GM19452 (cell line): Measurements from ENCODE around the gene SAV1.
"Not testable (repeated sequence)": the region's sequence is repeated elsewhere in the genome, so short reads cannot be mapped to it uniquely, and the experiment has no call there.

Source experiments
- ATAC-seq: cut with Tn5 transposase; IDR thresholded peaks from one replicate; pipeline ENCODE4 v1.9.1; 2021; ENCODE audit not compliant: unreplicated experiment

The SAV1 gene

DNA sequence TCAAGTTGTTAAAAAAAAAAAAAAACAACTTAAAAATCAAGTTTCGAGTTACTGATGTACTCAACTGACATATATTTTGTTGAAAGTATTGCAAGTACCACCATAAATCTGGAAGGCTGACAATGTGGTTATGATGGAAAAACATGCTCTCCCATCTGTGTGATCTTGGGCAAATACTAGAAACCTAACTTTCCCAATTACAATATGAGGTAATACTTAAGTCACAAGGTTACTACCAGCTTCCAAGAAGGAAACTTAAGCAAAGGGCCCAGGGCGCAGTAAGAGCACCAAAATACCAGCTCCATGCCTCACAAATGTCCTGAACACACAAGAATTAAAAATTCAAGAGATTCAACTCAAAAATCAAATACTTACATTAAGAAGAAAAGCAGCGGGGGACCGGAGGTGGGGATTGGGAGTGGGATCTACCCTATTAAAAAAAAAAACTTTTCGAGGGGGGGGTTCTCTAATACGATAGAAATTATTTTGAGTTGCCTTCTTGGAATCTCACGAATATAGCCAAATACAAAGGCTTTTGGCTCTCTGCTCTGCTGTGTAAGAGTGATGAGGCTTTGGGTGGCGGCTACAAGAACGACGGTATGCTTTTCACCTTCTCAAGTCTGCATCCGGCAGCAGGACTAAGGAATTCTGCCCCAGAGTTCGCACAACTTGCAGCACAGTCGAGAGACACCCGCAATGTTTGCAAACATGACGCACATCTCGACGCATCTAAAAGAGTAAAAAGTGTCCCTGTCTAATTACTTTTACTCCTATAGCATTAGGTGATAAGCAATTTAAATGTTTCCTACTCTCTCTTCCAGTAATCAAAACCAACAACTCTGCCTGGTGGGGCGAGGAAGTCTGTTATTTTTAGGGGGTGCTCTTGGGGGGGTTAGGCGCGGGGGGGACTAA, 1.1 kb downstream of the SAV1 start:
- no peak for ATAC-seq

DNA sequence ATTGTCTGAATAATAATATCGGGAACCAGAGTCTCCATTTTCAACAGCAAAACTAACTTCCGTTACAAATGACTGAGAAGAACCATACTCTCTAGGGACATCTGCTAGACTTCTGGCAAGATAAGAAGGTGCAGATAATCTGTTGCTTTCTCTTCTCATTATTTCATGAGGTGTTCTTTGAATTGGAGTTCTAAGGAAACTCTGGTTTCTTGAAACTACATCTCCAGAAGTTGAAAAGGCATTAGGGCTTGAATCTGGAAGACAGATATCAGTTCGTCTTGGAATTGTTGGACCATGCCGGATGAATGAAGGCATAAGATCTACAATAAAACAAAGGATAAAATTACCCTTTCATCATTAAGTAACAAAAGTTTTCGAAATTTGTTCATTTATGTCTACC, 2.8 kb downstream of the SAV1 start:
- ATAC-seq, result not testable (repeated sequence)

DNA sequence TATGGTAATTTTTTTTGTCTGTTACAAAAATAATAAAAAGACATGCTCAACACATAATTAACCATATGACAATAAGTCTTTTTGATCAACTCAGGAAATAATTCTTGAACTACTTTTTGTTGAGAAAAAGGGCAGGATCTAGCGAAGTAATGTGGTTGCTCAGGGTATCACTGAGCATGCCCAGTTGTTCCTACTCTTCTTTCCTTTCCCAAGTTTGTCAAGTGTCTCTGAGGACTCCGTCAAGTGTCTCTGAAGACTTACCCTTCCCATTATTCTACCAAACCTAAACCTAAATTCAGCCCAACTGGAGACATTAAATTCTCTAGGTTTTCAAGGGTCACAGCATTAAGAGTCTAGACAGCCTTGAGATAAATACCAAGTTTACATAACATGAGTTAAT, 3.5 kb downstream of the SAV1 start:
- ATAC-seq, result not testable (repeated sequence)

DNA sequence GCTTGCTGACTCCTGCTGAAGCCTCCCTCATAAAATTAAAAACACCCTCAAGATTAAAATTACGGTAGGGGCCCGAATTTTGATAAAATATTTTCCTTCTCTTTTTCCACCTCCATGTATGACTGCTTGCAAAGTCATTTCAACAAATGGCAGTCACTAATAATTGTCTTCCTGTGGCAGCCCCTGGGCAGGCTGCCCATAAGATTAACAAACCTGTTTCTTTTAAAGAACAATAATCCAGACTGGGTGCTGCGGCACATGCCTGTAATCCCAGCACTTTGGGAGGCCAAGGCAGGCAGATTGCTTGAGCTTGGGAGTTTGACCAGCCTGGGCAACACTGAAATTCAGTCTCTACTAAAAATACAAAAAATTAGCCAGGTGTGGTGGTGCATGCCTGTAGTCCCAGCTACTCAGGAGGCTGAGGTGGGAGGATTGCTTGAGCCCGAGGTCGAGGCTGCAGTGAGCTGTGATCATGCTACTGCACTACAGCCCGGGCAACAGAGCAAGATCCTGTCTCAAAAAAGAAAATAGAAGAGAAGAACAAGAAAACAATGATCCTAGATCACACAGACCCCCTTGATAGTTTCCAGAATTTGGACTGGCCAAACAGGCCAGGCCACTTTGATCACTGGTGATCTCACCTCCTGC, 8.7 kb downstream of the SAV1 start:
- no peak for ATAC-seq

DNA sequence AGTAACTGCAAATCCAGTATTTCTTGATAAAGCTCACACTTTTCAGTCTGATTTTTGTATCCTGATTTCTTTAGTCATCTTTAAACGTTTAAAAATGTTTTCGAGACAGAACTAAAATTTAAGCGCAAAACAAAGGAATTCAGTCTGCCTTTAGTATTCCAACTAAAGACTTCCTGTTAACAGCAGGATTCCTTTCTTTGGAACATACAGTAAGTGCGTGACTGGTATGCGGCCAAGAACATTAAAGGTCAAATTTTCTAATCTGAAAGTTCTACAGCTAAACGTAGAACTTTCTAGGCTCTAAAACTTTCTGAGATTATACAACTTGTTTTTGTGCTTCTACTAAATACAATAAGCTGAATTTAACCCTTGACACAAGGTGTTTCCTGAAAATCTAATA, 9.9 kb downstream of the SAV1 start:
- no peak for ATAC-seq

DNA sequence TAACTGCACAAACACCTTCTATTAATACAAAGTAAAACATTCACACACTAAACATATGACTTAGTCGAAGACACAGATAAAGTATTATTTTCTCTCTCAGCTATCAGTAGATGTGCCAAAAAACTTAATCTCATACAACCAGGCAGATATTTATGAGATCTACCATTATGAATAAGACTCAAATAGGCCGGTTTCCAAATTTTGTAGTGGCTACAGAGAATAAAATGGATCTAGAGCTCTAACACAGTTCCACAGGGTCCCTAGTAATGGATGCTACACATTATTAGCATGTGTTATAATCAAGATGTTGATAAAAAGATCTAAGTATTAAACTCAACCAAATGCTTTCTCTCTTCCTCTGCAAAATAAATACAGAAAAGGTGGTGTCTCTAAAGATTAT, 10.4 kb downstream of the SAV1 start:
- ATAC-seq, result no peak

DNA sequence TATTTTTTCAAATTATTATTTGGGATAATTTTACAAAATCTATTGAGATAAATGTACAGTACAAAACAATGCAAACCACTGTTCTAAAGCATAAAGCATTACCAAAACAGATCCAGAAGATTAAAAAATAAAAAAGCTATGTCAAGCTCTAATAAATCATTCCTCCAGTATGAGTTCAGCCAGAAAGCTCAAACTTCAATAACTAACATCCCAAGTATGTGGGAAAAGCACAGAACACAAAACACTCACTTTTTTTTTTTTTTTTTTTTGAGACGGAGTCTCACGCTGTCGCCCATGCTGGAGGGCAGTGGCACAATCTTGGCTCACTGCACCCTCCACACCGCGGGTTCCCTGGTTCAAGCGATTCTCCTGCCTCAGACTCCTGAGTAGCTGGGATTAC, 11.3 kb downstream of the SAV1 start:
- ATAC-seq, result no peak

DNA sequence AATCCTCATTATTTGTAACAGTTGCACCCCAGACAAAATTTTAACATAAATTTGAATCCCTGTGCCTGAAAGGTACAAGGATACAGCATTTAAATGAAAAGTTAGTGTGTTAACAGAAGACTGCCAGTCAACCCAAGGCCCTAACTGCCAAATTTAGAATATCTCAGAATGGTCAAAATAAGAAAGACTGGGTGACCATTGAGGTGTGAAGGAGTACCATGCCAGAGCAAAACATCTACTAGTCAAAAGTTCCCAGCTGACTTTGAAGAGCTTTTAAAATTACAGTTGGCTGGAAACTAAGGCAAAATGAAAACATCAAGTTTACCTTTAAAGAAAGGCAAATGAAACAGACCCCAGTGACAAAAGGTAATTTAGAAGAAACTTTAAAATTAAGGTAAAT, 18.4 kb downstream of the SAV1 start:
- no peak for ATAC-seq

DNA sequence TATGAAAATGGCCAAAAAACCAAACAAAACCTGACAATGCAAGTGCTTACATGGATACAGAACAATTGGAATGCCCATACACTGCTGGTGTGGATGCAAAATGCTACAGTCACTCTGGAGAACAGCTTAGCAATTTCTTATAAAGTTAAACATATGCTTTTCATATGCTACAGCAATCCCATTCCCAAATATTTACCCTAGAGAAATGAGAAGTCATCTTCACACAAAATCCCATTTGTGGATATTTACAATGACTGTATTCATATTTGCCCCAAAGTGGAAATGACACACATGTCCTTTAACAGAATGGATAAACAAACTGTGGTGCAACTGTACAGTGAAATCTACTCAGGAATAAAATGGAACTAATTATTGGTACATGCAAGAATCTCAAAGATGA, 20.4 kb downstream of the SAV1 start:
- peak; percentile 28 for ATAC-seq

DNA sequence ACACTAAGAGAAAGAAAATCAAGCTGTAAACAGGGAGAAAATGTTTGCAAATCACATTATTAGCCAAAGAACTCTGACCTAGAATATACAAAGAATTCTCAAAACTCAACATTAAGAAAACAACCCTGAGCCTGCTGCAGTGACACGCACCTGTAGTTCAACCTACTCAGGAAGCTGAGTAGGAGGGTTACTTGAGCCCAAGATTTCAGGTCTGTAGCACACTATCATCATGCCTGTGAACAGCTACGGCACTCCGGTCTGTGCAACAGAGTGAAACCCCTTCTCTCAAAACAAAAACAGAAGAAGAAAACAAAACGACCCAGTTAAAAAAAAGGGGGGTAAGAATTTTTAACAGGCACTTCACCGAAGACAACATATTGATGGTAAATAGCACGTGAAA, 20.8 kb downstream of the SAV1 start:
- ATAC-seq, result peak; percentile 72

DNA sequence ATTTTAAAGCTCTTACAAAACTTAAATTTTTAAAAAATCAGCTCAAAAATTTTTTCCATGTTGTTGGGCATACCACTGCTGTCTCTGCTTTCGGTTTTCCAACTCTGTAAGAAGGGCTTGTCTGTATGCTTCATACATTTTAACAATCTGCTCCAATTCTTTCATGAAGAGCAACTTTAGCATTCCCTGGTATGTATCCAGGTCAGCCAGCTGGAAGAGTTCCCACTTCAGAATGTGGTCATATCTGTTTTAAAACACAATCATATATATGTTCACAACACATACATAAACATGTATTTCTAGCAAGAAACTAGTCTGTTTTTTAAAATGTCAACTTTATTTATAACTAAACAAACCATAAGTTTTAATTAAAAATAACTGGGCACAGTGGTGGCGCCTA, 33.0 kb downstream of the SAV1 start:
- no peak for ATAC-seq

DNA sequence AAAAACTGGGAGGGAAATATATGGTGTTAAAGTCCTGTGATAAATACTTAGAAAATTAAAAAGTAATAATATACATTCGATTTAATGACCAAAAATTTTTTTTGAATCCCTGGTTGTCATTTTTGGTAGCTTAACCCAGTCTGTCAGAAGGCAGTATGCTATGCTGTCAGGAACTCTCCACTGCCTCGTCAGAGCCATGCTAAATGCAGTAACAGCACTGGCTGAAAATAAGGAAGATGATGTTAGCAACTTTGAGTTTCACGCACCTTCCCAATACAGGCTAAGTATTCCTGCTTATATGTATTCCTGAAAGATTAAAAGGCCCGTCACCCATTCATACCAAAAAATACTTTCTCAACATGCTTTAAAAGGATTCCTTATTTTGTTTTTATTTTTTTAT, 34.2 kb downstream of the SAV1 start:
- no peak for ATAC-seq

DNA sequence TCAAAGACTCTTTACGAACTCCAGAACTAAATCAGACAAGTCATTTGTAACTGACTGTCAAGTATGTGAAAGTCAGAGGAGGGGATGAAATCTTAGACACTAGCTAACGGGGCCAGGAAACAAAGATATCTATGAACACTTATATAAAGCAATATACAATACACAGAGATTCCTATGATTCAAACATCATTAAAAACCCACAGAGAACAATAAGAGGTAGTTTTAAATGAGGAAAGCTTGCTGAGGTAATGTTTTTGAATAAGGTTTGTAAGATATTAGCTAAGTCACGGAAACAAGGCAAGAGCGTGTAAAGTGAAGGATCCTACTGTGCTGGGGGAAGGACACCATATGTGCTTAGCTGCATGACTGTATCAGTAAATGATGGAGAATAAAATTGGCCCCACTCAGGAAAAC, 36.7 kb downstream of the SAV1 start:
- ATAC-seq, result no peak

DNA sequence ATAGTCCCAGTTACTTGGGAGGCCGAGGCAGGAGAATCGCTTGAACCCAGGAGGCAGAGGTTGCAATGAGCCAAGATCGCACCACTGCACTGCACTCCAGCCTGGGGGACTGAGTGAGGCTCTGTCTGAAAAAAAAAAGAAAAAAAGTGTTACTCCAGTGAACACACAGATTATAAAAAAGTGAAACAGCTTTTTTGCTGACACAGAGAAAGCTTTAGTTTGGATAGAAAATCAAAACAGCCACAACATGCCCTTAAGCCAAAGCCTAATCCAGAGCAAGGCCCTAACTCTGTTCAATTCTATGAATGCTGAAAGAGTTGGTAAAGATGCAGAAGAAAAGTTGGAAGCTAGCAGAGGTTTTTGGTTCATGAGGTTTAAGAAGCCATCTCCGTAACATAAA, 43.2 kb downstream of the SAV1 start:
- ATAC-seq, result not testable (repeated sequence)

DNA sequence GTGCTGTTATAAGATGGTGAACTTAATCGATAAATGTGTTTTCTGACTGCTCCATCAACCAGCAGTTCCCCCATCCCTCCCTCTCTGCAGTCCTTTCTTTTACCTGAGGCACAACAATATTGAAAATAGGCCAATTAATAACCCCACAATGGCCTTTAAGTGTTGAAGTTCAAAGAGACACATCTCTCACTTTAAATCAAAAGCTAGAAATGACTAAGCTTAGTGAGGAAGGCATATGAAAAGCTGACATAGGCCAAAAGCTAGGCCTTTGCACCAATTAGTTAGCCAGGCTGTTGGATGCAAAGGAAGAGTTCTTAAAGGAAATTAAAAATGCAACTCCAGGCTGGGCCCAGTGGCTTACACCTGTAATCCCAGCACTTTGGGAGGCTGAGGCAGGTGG, 43.7 kb downstream of the SAV1 start:
- ATAC-seq, result no peak

DNA sequence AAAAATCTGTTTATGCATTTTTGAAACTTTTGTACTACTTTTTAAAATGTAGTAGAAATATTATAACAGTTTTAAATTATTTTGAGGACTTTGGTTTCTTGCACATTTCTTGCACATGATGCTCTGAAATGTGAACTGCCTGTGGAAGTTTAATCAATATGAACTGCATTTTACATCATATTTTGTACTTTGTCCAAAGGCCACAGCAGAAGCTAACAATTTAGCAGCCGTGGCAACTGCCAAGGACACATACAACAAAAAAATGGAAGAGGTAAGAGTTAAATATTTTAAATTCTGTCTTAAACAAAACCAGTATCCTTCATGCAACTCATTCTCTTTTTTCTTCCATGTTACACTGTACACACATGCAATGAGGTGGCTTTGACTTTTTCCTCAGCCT, 45.1 kb downstream of the SAV1 start:
- no peak for ATAC-seq

DNA sequence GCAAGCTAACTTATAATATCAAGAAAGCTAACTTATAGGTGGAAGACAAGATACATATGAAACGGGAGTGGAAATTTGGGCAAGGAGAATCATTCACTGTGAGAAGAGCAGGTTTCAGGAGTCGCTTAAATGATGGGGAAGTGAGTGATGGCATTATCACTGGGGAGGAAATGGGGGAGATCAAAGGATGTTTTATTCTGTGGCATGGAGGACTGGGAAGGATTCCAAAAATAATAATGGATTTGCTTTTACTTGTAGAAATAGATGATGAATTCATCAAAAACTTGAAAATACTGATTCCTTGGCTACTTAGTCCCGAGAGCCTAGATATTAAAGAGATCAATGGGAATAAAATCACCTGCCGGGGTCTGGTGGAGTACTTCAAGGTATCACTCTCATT, 47.8 kb downstream of the SAV1 start:
- no peak for ATAC-seq

DNA sequence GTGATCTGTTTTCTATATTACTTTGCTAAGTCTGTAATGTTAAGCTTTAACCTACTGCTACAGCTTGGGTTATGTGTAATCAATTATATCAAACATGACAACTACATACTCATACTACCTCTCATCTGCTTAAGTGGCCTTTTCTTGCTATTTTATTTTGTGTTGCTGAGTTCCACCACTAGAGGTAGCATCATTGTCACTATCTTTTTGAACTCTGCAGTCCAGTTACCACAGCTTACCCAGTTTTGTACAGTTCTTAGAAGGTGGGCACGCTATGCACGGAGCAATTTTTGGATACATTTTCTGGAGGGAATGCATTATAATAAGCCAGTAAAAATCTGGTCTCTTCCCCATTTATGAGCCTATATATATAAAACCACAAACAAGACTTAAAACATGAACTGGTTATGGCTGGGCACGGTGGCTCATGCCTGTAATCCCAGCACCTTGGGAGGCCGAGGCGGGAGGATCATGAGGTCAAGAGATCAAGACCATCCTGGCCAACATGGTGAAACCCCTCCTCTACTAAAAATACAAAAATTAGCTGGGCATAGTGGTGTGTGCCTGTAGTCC, 48.5 kb downstream of the SAV1 start:
- ATAC-seq, result no peak

DNA sequence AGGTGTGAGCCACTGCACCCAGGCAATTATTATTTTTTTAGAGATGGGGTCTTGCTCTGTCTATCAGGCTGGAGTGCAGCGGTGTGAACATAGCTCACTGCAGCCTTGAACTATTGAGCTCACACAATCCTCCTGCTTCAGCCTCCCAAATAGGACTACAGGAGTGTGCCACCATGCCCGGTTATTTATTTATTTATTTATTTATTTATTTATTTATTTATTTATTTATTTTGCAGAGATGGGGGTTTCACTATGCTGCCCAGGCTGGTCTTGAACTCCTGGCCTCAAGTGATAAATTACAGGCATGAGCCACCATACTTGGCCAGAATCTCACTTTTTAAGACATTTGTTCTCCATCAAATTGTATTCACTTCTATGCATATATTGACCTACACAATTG, 51.8 kb downstream of the SAV1 start:
- no peak for ATAC-seq

DNA sequence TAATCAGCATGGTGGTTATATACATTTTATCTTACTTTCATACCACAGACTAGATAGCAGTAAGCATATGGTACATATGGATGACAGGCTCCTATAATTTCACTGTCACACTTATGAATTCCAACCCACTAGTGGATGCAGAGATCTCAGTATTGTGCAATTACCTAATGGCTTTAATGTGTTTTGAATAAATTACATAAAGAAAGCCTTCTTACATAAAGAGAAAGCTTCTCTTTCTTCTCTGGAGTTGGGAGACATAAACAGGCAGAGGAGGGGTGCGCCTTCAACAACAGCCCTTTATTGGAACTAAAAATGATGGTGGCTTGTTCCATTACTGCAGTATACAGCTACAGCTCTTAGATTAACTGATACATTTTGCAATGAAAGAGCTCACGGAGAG, 52.6 kb downstream of the SAV1 start:
- ATAC-seq, result no peak

DNA sequence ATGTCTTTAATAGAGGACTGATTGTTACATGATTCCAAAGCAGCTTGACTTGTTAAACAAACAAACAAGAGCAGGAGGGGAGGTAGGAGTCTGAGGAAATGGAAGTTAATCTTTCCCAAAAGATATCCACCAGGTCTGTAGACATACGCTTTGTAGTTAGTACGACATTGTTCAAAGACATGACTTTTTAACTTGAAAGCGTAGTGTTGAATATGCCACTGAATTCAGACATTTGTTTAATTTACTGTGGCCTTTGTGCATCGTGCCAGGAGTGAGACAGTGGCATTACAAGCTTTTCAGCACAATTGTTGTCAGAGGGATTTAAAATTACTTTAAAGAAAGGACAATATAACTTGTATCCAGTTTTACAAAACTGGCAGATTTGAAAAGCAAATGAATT, 53.0 kb downstream of the SAV1 start:
- no peak for ATAC-seq

DNA sequence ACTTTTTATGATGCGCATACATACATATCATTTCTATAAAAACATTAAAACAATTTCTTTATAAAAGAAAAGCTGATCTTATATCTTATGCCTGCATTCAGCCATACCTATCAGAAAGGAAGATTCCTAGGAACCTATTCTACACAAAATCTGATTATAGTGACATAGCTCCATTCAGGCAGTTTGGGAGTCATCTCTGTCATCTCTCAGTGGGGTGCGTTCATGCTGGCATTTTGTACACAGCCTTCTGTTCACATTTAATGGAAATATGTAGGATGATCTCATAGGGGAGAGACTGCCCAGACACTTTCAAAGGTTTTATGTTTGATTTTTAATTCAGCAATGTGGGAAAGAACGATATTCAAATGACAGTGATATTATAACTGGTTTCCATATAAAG, 55.3 kb downstream of the SAV1 start:
- no peak for ATAC-seq
